Measurements from ENCODE around the gene ZNF670. TPM values are rescaled to one million over a fixed set of nuclear protein-coding genes. Genes with fewer than 3 reads are reported as not detected.

Gene ZNF670
- total RNA-seq, 3 donors from 2014 or later (not counting 1 experiment from before 2014, with no cell fraction given): 0.35 to 0.95 (median 0.45) TPM

- Mint-ChIP-seq H3K27ac (peak overlapping the region in 1 of 2 donors; percentile 78), H3K36me3 (no peaks in the 10 kb centered on the region)
- no peak for ATAC-seq
Measured at GRCh38 chr1:247115545-247115944, 36.9 kb upstream of the ZNF670 start.

GRCh38 chr1:247115141-247115510 lies 36.5 kb upstream of the ZNF670 start:
- intact Hi-C loops (cut with micrococcal nuclease): no loop called here
- Histone ChIP-seq H3K27me3 (ENCODE audit: control insufficient read depth, insufficient read depth, low read length) (peaks cover 15% of the 10 kb centered on the region), H3K4me3 (ENCODE audit: low read length) (no peak overlapping the region), H3K36me3 (ENCODE audit: control insufficient read depth, insufficient read depth, low read length) (no peaks in the 10 kb centered on the region), H3K27ac (ENCODE audit: low read length) (no peak overlapping the region), H3K4me1 (ENCODE audit: control insufficient read depth, insufficient read depth, low read length) (peaks cover 16% of the 10 kb centered on the region), H3K9me3 (ENCODE audit: control insufficient read depth, insufficient read depth, low read length) (no peaks in the 10 kb centered on the region)
- H3K36me3 Mint-ChIP-seq: no peaks in the 10 kb centered on the region
- peak in 1 of 3 donors; percentile 10 for ATAC-seq
- H3K9me3 Mint-ChIP-seq: no peaks in the 10 kb centered on the region
- no peak for DNase-seq
- WGBS (ENCODE audit: insufficient coverage): 77% methylated on average over 7 of the region's 7 CpGs
- peak overlapping the region in 1 of 2 donors; percentile 78 for H3K27ac Mint-ChIP-seq
- H3K4me3 Mint-ChIP-seq: no peak overlapping the region
- H3K27me3 Mint-ChIP-seq (ENCODE audit: low read depth in 2 of 2): peaks cover 8 to 9% of the 10 kb centered on the region in 2 donors
- no peak for TF ChIP-seq CTCF (IDR thresholded peaks at IDR 0.05)
- peaks cover 7 to 10% of the 10 kb centered on the region in 2 donors for H3K4me1 Mint-ChIP-seq

More at GRCh38 chr1:247115545-247115944, 36.9 kb upstream of the ZNF670 start:
- no peak for DNase-seq
- Histone ChIP-seq H3K27me3 (ENCODE audit: control insufficient read depth, insufficient read depth, low read length) (peaks cover 13% of the 10 kb centered on the region), H3K9me3 (ENCODE audit: control insufficient read depth, insufficient read depth, low read length) (no peaks in the 10 kb centered on the region), H3K36me3 (ENCODE audit: control insufficient read depth, insufficient read depth, low read length) (no peaks in the 10 kb centered on the region), H3K27ac (ENCODE audit: low read length) (no peak overlapping the region), H3K4me1 (ENCODE audit: control insufficient read depth, insufficient read depth, low read length) (peaks cover 14% of the 10 kb centered on the region), H3K4me3 (ENCODE audit: low read length) (no peak overlapping the region)
- intact Hi-C loops (cut with micrococcal nuclease): no loop called here
- Mint-ChIP-seq H3K9me3 (no peaks in the 10 kb centered on the region), H3K4me1 (peaks cover 6 to 9% of the 10 kb centered on the region in 2 donors), H3K4me3 (no peak overlapping the region), H3K27me3 (ENCODE audit: low read depth in 2 of 2) (peaks cover 6 to 7% of the 10 kb centered on the region in 2 donors)
- 93% methylated on average over 8 of the region's 12 CpGs for WGBS (ENCODE audit: insufficient coverage)
- TF ChIP-seq CTCF (IDR thresholded peaks at IDR 0.05): no peak

- peaks cover 14 to 15% of the 10 kb centered on the region in 2 donors for H3K27me3 Mint-ChIP-seq (ENCODE audit: low read depth in 2 of 2)
- H3K27ac ChIP-seq (ENCODE audit: low read length): no peak overlapping the region
- H3K4me3 Mint-ChIP-seq: no peak overlapping the region
- H3K9me3 Mint-ChIP-seq: no peaks in the 10 kb centered on the region
- H3K4me1 ChIP-seq (ENCODE audit: control insufficient read depth, insufficient read depth, low read length): peaks cover 16% of the 10 kb centered on the region
- peaks cover 19% of the 10 kb centered on the region for H3K27me3 ChIP-seq (ENCODE audit: control insufficient read depth, insufficient read depth, low read length)
- no peaks in the 10 kb centered on the region for H3K36me3 ChIP-seq (ENCODE audit: control insufficient read depth, insufficient read depth, low read length)
- no peak overlapping the region for H3K4me3 ChIP-seq (ENCODE audit: low read length)
- WGBS (ENCODE audit: insufficient coverage): 95% methylated on average over 13 of the region's 13 CpGs
- intact Hi-C loops (cut with micrococcal nuclease): loop anchor here (5.0 kb wide), 1 partner anchor 418 kb away; no protein-coding TSS in a partner anchor
- H3K9me3 ChIP-seq (ENCODE audit: control insufficient read depth, insufficient read depth, low read length): no peaks in the 10 kb centered on the region
- no peak for TF ChIP-seq CTCF (IDR thresholded peaks at IDR 0.05)
- ATAC-seq (peak in 1 of 3 donors; percentile 33), DNase-seq (no peak)
- no peaks in the 10 kb centered on the region for H3K36me3 Mint-ChIP-seq
- H3K4me1 Mint-ChIP-seq: peaks cover 7 to 10% of the 10 kb centered on the region in 2 donors
- peak overlapping the region in 1 of 2 donors; percentile 78 for H3K27ac Mint-ChIP-seq
Measured at GRCh38 chr1:247114351-247115140, 35.9 kb upstream of the ZNF670 start.
